Measurements from ENCODE around the gene IL20RB.

DNA sequence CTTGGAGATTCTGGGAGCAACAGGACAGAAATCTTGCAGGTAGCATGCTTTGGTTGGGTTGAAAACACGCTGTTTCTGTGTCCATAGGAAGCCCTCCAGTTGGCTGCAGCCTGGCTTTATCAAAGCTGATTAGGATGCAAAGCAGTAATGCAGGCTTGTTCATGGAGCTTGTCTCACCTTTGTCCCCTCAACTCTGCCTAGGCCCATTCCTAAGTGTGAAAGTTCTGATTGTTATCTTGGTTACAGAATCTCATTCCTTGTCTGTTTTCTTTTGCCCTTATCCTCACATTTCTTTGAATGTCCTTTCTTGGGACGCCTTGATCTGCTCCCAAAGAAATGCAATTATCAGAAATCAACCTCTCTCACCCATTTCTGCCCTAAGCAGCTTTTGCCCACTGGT, 83.5 kb downstream of the IL20RB start:
- TF ChIP-seq POLR2AphosphoS5 (IDR thresholded peaks at IDR 0.05) (no peak), POLR2A (IDR thresholded peaks at IDR 0.05) (no peak)
- TF ChIP-seq, protein P1, sequence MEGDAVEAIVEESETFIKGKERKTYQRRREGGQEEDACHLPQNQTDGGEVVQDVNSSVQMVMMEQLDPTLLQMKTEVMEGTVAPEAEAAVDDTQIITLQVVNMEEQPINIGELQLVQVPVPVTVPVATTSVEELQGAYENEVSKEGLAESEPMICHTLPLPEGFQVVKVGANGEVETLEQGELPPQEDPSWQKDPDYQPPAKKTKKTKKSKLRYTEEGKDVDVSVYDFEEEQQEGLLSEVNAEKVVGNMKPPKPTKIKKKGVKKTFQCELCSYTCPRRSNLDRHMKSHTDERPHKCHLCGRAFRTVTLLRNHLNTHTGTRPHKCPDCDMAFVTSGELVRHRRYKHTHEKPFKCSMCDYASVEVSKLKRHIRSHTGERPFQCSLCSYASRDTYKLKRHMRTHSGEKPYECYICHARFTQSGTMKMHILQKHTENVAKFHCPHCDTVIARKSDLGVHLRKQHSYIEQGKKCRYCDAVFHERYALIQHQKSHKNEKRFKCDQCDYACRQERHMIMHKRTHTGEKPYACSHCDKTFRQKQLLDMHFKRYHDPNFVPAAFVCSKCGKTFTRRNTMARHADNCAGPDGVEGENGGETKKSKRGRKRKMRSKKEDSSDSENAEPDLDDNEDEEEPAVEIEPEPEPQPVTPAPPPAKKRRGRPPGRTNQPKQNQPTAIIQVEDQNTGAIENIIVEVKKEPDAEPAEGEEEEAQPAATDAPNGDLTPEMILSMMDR (IDR thresholded peaks at IDR 0.05 in 8 of 11, conservative IDR thresholded peaks at IDR 0.05 in 3 of 11): no peak

Data from spleen (tissue), 7 donors.